Heart left ventricle (tissue), 13 donors: Measurements from ENCODE around the gene PRPS2.

ENCODE experiments used
- CTCF ChIP-seq, 12 donors: fragments of 200-600 bp; sonication (generic) in 4 of 12; IDR thresholded peaks; one replicate each; pipeline versions ENCODE4 v1.5.0 to v1.8.0; 2018 to 2022; ENCODE audit warnings: antibody characterized with exemption in 12 of 12, mild to moderate bottlenecking in 5 of 12
- POLR2A ChIP-seq, 2 donors: fragments of 450-650 bp; IDR thresholded peaks; one replicate each; pipeline ENCODE4 v1.6.1; 2017; ENCODE audit warnings: antibody characterized with exemption in 2 of 2, mild to moderate bottlenecking in 2 of 2, moderate library complexity in 2 of 2
- donor health status: ischemic (EF 13 %, LVEDD 7.1; RV severe dilation, severe dysfunction).
- donor health status: DM: no; HTN: yes; CAD: no.
- donor health status: DM: no; HTN: no; CAD: no.
- donor health status: ischemic (EF 25% LVEDD 6.9; RV normal size, moderate dysfunction).
- donor health status: ischemic (EF 25% LVEDD 5.7; RV mildly dilated, moderate dysfunction).
- donor health status: ischemic (EF 35%, LVEDD 5.7; RV mildly dilated, moderate dysfunction).
- donor health status: nonischemic (EF 11% LVEDD 7.7; RV severe dilation, severe dysfunction).
- donor health status: DM: yes; HTN: yes; CAD: no.
- donor health status: PGD.
- donor health status: ischemic (EF 29% LVEDD 5.4; RV normal size, mild dysfunction).
- donor health status: nonischemic (EF 23%, LVEDD 6.1; RV moderate dilation, normal function).

GRCh38 chrX:12871257-12871656 lies 80.0 kb downstream of the PRPS2 start:
- TF ChIP-seq POLR2A (IDR thresholded peaks at IDR 0.05) (no peak), CTCF (IDR thresholded peaks at IDR 0.05) (no peak)
